Heart left ventricle (tissue), 16 donors: ENCODE results near the gene KCNC3. TPM values are rescaled to one million over a fixed set of nuclear protein-coding genes. Genes with fewer than 3 reads are reported as not detected.
A peak's percentile ranks its signal among the peaks of the same experiment; 100 is the strongest.

ENCODE experiments used
- ATAC-seq, 4 donors: fragments of 200-7000 bp; cut with Tn5 transposase; one replicate each; pipeline ENCODE4 v1.9.1; 2020 to 2022; ENCODE audit warnings: moderate library complexity in 4 of 4, mild to moderate bottlenecking in 3 of 4, moderate number of reproducible peaks in 1 of 4
- DNase-seq, 5 donors: peaks; one replicate each; pipeline ENCODE4 v3.0.0-alpha.2; 2020
- H3K27ac ChIP-seq, 12 donors: fragments of 200-600 bp; sonication (generic) in 4 of 12; one replicate each; pipeline versions ENCODE4 v1.5.0 to v1.8.0; 2016 to 2022; ENCODE audit warnings: mild to moderate bottlenecking in 2 of 12
- H3K27me3 ChIP-seq, 9 donors: fragments of 200-600 bp; sonication (generic) in 2 of 9; one replicate each; pipeline versions ENCODE4 v1.5.1 to v1.8.0; 2016 to 2022; ENCODE audit warnings: mild to moderate bottlenecking in 3 of 9
- H3K36me3 ChIP-seq, 9 donors: fragments of 200-600 bp; sonication (generic) in 2 of 9; one replicate each; pipeline versions ENCODE4 v1.5.0 to v1.8.0; 2018 to 2022; ENCODE audit warnings: mild to moderate bottlenecking in 2 of 9
- H3K4me1 ChIP-seq, 12 donors: fragments of 200-600 bp; sonication (generic) in 4 of 12; one replicate each; pipeline versions ENCODE4 v1.5.0 to v1.8.0; 2016 to 2022; ENCODE audit warnings: mild to moderate bottlenecking in 3 of 12
- H3K4me3 ChIP-seq, 12 donors: fragments of 200-600 bp; sonication (generic) in 4 of 12; one replicate each; pipeline versions ENCODE4 v1.5.0 to v1.8.0; 2017 to 2022; ENCODE audit warnings: mild to moderate bottlenecking in 9 of 12, moderate library complexity in 4 of 12
- H3K9me3 ChIP-seq, 12 donors: fragments of 200-600 bp; sonication (generic) in 4 of 12; one replicate each; pipeline versions ENCODE4 v1.5.0 to v1.8.0; 2016 to 2022; ENCODE audit warnings: mild to moderate bottlenecking in 1 of 12
- POLR2A ChIP-seq, 2 donors: fragments of 450-650 bp; IDR thresholded peaks; one replicate each; pipeline ENCODE4 v1.6.1; 2017; ENCODE audit warnings: antibody characterized with exemption in 2 of 2, mild to moderate bottlenecking in 2 of 2, moderate library complexity in 2 of 2
- WGBS, 4 donors: extraction: QIAGEN DNeasy Blood & Tissue Kit in 2 of 4; methylation state at CpG; one replicate each; pipeline versions ENCODE4 v1.1.5 to v1.1.7; 2013 to 2018; 5-methylcytosine and 5-hydroxymethylcytosine counted together
- intact Hi-C, 10 donors: fragments of 100-400 bp; cut with DNase I; formaldehyde crosslinking; loops; one replicate each; pipeline versions ENCODE4 v1.11.1 to v1.14.2; 2022
- polyA plus RNA-seq, 2 donors: library from polyadenylated mRNA; stranded (reverse); fragments of 200-250 nt; gene quantifications; one replicate each; pipeline ENCODE4 v1.2.3, GENCODE V29; 2013
- total RNA-seq, 9 donors: library from RNA; depleted of rRNA in 2 of 9; stranded (reverse); fragments of >200 nt in 2 of 9; fragmentation: NEBNext Ultra II Directional in 3 of 9; extraction: Animal tissue kit (Norgen Biotek cat#: 25700) in 3 of 9; gene quantifications; one replicate each; pipeline versions ENCODE4 v1.1.0 to v1.2.4, GENCODE V29; 2016 to 2023
- TF ChIP-seq, protein P1 (sequence below), 12 donors: fragments of 200-600 bp; sonication (generic) in 4 of 12; IDR thresholded peaks; one replicate each; pipeline versions ENCODE4 v1.5.0 to v1.8.0; 2018 to 2022; ENCODE audit warnings: antibody characterized with exemption in 12 of 12, mild to moderate bottlenecking in 5 of 12
- donor health status: ischemic (EF 13 %, LVEDD 7.1; RV severe dilation, severe dysfunction).
- donor health status: healthy with polysubstance abuse.
- donor health status: DM: no; HTN: yes; CAD: no.
- donor health status: DM: no; HTN: no; CAD: no.
- donor health status: ischemic (EF 25% LVEDD 6.9; RV normal size, moderate dysfunction).
- donor health status: ischemic (EF 25% LVEDD 5.7; RV mildly dilated, moderate dysfunction).
- donor health status: healthy.
- donor health status: DM: yes; HTN: yes; CAD: no.
- donor health status: ischemic (EF 35%, LVEDD 5.7; RV mildly dilated, moderate dysfunction).
- donor health status: nonischemic (EF 11% LVEDD 7.7; RV severe dilation, severe dysfunction).
- donor health status: DM: yes; HTN: yes; CAD: no.
- donor health status: PGD.
- donor health status: ischemic (EF 29% LVEDD 5.4; RV normal size, mild dysfunction).
- donor health status: nonischemic (EF 23%, LVEDD 6.1; RV moderate dilation, normal function).

Gene KCNC3
- total and polyA plus RNA-seq, 11 donors, result 0.87 to 4.4 (median 2.5) TPM

DNA sequence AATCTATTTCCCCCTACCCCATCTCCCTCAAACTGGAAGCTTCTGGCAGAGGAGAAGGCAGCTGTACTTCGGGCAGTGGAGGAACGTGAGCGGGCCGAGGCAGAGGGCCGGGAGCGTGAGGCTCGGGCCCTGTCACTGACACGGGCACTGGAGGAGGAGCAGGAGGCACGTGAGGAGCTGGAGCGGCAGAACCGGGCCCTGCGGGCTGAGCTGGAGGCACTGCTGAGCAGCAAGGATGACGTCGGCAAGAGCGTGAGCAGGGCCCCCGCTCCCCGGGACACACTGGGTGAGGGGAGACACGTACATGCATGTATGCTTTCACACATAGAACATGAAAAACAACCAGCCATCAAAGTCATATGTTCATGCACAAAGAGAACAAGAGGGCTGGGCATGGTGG is 42.7 kb downstream of the KCNC3 start:
- TF ChIP-seq, protein P1, sequence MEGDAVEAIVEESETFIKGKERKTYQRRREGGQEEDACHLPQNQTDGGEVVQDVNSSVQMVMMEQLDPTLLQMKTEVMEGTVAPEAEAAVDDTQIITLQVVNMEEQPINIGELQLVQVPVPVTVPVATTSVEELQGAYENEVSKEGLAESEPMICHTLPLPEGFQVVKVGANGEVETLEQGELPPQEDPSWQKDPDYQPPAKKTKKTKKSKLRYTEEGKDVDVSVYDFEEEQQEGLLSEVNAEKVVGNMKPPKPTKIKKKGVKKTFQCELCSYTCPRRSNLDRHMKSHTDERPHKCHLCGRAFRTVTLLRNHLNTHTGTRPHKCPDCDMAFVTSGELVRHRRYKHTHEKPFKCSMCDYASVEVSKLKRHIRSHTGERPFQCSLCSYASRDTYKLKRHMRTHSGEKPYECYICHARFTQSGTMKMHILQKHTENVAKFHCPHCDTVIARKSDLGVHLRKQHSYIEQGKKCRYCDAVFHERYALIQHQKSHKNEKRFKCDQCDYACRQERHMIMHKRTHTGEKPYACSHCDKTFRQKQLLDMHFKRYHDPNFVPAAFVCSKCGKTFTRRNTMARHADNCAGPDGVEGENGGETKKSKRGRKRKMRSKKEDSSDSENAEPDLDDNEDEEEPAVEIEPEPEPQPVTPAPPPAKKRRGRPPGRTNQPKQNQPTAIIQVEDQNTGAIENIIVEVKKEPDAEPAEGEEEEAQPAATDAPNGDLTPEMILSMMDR (IDR thresholded peaks at IDR 0.05), result no peak
- no peak for TF ChIP-seq POLR2A (IDR thresholded peaks at IDR 0.05)
- H3K4me3 ChIP-seq, result no peak overlapping the region
- no peak for ATAC-seq
- H3K9me3 ChIP-seq, result peaks cover 0 to 44% (median 8%) of the 10 kb centered on the region in 12 donors
- 92 to 95% (median 93%) methylated on average over 18 of the region's 18 CpGs for WGBS, 4 donors
- H3K27ac ChIP-seq, result no peak overlapping the region
- no peaks in the 10 kb centered on the region for H3K4me1 ChIP-seq
- no peak for DNase-seq
- H3K36me3 ChIP-seq, result peaks cover 0 to 59% (median 10%) of the 10 kb centered on the region in 9 donors
- no peaks in the 10 kb centered on the region for H3K27me3 ChIP-seq
- intact Hi-C loops, result no loop called here

DNA sequence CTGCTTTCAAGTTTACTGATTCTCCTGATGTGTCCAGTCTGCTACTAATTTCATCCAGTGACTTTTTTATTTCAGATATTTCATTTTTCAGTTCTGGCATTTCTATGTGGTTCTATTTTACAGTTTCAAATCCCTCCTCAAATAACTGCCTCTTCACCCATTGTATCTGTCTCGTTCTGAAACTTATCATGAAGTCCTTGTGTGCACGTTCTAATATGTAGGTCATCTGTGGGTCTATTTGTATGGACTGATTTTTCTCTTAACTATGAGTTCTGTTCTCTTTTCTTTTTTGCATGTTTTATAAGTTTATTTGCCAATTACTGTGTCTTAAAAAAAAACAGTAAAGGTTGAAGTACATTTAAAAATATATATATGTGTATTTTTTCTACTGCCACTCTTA is 43.3 kb downstream of the KCNC3 start:
- Histone ChIP-seq H3K4me3 (no peak overlapping the region), H3K4me1 (no peaks in the 10 kb centered on the region), H3K27me3 (no peaks in the 10 kb centered on the region), H3K36me3 (peaks cover 0 to 62% (median 10%) of the 10 kb centered on the region in 9 donors), H3K27ac (no peak overlapping the region), H3K9me3 (peaks cover 0 to 44% (median 8%) of the 10 kb centered on the region in 12 donors)
- ATAC-seq, result no peak
- 71 to 86% (median 74%) methylated on average over 2 of the region's 2 CpGs for WGBS, 4 donors
- intact Hi-C loops, result no loop called here
- no peak for DNase-seq
- TF ChIP-seq, protein P1 (IDR thresholded peaks at IDR 0.05), result no peak
- TF ChIP-seq POLR2A (IDR thresholded peaks at IDR 0.05), result no peak

DNA sequence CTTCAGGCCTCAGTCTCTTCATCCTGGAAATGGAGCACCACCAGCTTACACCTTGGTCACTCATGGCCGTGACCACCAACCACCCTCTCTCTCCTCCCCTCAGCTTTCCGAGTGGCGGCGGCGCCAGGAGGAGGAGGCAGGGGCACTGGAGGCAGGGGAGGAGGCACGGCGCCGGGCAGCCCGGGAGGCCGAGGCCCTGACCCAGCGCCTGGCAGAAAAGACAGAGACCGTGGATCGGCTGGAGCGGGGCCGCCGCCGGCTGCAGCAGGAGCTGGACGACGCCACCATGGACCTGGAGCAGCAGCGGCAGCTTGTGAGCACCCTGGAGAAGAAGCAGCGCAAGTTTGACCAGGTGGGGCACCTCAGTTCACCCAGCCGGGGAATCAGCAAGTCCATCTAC is 47.7 kb downstream of the KCNC3 start:
- Histone ChIP-seq H3K27ac (no peak overlapping the region), H3K4me3 (no peak overlapping the region), H3K36me3 (peaks cover 0 to 73% (median 10%) of the 10 kb centered on the region in 9 donors), H3K9me3 (peaks cover 0 to 20% (median 8%) of the 10 kb centered on the region in 12 donors), H3K4me1 (no peaks in the 10 kb centered on the region), H3K27me3 (no peaks in the 10 kb centered on the region)
- TF ChIP-seq, protein P1 (IDR thresholded peaks at IDR 0.05), result no peak
- no peak for TF ChIP-seq POLR2A (IDR thresholded peaks at IDR 0.05)
- intact Hi-C loops, result no loop called here
- ATAC-seq (peak in 1 of 4 donors; percentile 31), DNase-seq (no peak)
- WGBS, 4 donors, result 90 to 94% (median 91%) methylated on average over 18 to 22 of the region's 22 CpGs

DNA sequence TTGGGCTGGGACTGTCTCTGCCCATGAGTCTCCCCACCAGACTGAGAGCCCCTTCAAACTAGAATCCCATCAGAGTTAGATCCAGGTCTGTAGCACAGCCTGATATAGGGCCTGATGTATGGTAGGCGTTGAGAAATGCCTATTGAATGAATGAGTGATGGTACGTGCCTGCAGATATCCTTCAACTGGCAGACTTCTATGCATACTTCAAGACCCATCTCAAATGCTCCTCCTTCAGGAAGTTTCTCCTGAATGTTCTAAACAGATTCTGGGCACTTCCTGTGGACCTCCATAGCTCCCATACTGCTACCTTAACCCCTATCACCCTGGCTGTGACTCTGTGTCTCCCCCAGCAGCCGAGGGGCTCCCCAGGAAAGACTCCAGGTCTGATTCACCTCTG is 48.2 kb downstream of the KCNC3 start:
- peaks cover 0 to 75% (median 10%) of the 10 kb centered on the region in 9 donors for H3K36me3 ChIP-seq
- H3K27me3 ChIP-seq, result no peaks in the 10 kb centered on the region
- H3K9me3 ChIP-seq, result peaks cover 0 to 15% (median 5%) of the 10 kb centered on the region in 12 donors
- no peak for ATAC-seq
- H3K4me3 ChIP-seq, result no peak overlapping the region
- WGBS, 4 donors, result 62 to 81% (median 66%) methylated on average over 3 of the region's 3 CpGs
- DNase-seq, result no peak
- H3K27ac ChIP-seq, result no peak overlapping the region
- TF ChIP-seq, protein P1 (IDR thresholded peaks at IDR 0.05), result no peak
- H3K4me1 ChIP-seq, result no peaks in the 10 kb centered on the region
- intact Hi-C loops, result no loop called here
